GM13976 (cell line): ENCODE data around the gene ATG4D.
"Not testable (repeated sequence)": the region's sequence is repeated elsewhere in the genome, so short reads cannot be mapped to it uniquely, and the experiment has no call there.

ENCODE experiments used
- DNase-seq: peaks from one replicate; pipeline ENCODE4 v3.0.0; 2012; ENCODE audit warnings: low spot score
- CTCF ChIP-seq: IDR thresholded peaks from 2 replicates; pipeline ENCODE4 v1.5.1; 2012; ENCODE audit warnings: borderline replicate concordance, mild to moderate bottlenecking; ENCODE audit not compliant: insufficient read depth; ENCODE audit errors: extremely low read depth, missing control alignments, control extremely low read depth
- in situ Hi-C: fragments of 300-500 bp; cut with MboI; formaldehyde crosslinking; loops from one replicate; pipeline ENCODE4 v1.12.0; 2022; ENCODE audit warnings: low sequenced_read_pairs, mixed read lengths, inconsistent platforms; ENCODE audit not compliant: unreplicated experiment

Gene ATG4D

DNA sequence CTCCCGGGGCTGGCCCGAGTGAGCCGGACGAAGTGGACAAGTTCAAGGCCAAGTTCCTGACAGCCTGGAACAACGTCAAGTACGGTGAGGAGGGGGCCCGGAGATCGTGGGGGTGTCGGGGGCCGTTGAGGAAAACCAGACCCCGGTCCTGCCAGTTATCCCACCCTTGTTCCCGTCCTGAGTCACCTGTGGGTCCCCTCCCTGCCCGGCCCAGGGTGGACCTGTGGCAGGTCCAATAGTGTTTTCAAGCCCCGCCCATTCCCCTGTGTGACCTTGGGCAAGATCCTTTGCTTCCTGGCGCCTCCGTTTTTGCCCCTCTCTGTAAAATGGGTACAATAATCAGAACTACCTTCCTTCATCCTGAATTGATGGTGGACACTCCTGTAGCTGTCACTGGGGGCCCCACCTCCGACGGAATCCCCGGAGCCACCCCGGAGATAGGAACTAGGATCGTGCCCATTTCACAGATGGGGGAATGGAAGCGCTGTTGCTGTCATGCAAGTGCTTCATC, 593 bp downstream of the ATG4D start:
- peak; percentile 54 for DNase-seq
- in situ Hi-C loops = no loop called here
- no peak for TF ChIP-seq CTCF

DNA sequence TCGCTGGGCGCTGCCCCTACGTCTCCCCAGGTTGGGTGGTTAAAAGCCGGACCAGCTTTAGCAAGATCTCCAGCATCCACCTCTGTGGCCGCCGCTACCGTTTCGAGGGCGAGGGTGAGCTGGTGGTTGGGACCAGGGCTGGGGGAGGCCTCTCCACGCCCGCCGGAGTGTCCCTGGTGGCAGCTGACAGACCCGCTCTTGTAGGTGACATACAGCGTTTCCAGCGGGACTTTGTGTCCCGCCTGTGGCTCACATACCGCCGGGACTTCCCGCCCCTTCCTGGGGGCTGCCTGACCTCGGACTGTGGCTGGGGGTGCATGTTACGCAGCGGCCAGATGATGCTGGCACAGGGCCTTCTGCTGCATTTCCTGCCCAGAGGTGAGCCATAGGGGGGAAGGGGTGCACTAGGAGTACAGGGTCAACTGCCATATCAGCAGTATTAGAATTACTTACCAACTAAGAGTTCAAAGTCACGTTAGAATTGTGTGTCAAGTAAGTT, 1.1 kb downstream of the ATG4D start:
- peak; percentile 32 for DNase-seq
- TF ChIP-seq CTCF = no peak
- in situ Hi-C loops = no loop called here

DNA sequence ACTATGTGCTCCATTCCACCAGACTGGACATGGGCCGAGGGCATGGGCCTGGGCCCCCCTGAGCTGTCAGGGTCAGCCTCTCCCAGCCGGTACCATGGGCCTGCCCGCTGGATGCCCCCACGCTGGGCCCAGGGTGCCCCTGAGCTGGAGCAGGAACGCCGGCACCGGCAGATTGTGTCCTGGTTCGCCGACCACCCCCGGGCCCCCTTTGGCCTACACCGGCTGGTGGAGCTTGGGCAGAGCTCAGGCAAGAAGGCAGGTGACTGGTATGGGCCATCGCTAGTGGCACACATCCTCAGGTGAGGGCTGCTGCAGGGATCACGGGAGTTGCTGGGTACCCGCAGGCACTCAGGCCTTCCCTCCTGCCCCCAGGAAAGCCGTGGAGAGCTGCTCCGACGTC, 3.1 kb downstream of the ATG4D start:
- in situ Hi-C loops = no loop called here
- no peak for TF ChIP-seq CTCF
- no peak for DNase-seq

DNA sequence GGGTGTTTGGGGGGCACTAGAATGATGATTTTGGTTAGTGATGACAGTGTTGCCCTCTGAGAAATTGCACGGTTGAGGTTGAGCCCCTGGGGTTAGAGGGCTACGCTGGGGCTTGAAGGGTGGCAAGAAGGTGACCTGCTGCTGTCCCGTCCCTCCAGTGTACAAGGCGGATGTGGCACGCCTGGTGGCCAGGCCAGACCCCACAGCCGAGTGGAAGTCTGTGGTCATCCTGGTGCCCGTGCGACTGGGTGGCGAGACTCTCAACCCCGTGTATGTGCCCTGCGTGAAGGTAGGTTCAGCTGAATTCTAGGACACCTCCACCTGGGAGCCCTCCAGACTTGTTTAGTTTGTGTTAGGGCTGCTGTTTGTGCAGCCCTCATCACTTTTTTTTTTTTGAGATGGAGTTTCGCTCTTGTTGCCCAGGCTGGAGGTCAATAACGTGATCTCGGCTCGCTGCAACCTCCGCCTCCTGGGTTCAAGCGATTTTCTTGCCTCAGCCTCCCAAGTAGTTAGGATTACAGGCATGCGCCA, 5.1 kb downstream of the ATG4D start:
- DNase-seq = no peak
- in situ Hi-C loops = no loop called here
- no peak for TF ChIP-seq CTCF

DNA sequence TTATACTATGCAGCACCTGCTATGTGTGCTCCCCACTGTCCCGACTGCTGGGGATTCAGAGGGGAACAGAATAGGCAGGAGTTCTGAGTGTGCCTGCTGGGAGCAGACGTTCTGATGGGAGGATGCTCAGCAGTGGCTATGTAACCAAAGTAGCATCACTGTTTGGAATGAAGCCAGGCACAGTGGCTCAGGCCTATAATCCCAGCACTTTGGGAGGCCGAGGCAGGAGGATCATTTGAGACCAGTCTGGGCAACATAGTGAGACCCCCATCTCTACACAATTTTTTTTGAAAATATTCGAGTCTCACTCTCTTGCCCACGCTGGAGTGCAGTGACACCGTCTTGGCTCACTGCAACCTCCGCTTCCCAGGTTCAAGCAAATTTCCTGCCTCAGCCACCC, 6.0 kb downstream of the ATG4D start:
- DNase-seq = no peak
- no peak for TF ChIP-seq CTCF
- in situ Hi-C loops = no loop called here

GRCh38 chr19:10550336-10550735, 6.6 kb downstream of the ATG4D start:
- in situ Hi-C loops = no loop called here
- DNase-seq = no peak
- no peak for TF ChIP-seq CTCF

GRCh38 chr19:10551006-10551405, 7.3 kb downstream of the ATG4D start:
- in situ Hi-C loops, DNase-seq: not testable (repeated sequence)
